Measurements from ENCODE around the gene TBX2.

The TBX2 gene

DNA sequence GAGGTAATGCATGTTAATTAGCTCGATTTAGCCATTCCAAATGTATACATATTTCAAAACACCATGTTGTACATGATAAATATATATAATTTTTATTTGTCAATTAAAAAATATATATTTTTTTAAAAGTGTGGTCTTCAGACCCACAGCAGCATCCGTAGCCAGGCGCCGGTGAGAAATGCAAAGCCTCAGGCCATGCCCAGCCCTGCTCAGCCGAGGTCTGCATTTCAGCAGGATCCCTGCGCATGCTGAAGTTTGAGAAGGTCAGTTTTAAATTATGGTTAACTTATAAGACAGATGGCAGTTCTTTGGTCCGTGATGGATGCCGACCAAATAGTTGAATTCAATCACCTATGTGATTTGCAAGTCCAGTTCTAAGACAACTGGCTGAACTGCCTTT lies 28.0 kb upstream of the TBX2 start:
- no peak overlapping the region for H3K27ac ChIP-seq (ENCODE audit: low read depth, low read length)
- no peaks in the 10 kb centered on the region for H3K36me3 ChIP-seq (ENCODE audit: insufficient read depth, low read length)
- H3K27me3 ChIP-seq (ENCODE audit: control insufficient read depth in 1 of 2, insufficient read depth in 2 of 2, low read length in 2 of 2): no peaks in the 10 kb centered on the region
- no peaks in the 10 kb centered on the region for H3K4me1 ChIP-seq (ENCODE audit: insufficient read depth, low read length)
- H3K4me3 ChIP-seq (ENCODE audit: low read depth in 1 of 2, low read length in 2 of 2): no peak overlapping the region
- H3K9me3 ChIP-seq (ENCODE audit: low read length): no peaks in the 10 kb centered on the region
- H3K9ac ChIP-seq (ENCODE audit: low read length): no peak overlapping the region

DNA sequence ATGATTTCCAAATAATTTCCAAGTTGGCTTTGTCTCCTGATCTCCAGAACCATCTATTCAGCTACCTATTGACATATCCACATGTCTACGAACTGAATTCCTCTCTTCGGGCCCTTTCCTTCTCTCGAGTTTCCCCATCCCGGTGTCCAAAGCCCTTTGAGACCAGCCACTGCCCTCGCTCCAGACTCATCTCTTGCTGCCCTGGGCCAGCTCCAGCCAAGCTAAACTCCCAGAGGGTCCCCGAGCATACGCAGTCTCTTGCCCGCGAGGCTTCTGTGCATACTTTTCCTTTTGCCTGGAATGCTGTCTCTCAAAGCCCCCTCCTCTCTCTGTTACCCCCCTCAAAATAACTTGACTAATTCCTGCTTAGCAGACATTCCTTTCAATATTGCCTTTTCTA lies 27.2 kb upstream of the TBX2 start:
- no peaks in the 10 kb centered on the region for H3K9me3 ChIP-seq (ENCODE audit: low read length)
- no peak overlapping the region for H3K9ac ChIP-seq (ENCODE audit: low read length)
- no peaks in the 10 kb centered on the region for H3K27me3 ChIP-seq (ENCODE audit: control insufficient read depth in 1 of 2, insufficient read depth in 2 of 2, low read length in 2 of 2)
- no peaks in the 10 kb centered on the region for H3K4me1 ChIP-seq (ENCODE audit: insufficient read depth, low read length)
- no peak overlapping the region for H3K4me3 ChIP-seq (ENCODE audit: low read depth in 1 of 2, low read length in 2 of 2)
- no peaks in the 10 kb centered on the region for H3K36me3 ChIP-seq (ENCODE audit: insufficient read depth, low read length)
- no peak overlapping the region for H3K27ac ChIP-seq (ENCODE audit: low read depth, low read length)

DNA sequence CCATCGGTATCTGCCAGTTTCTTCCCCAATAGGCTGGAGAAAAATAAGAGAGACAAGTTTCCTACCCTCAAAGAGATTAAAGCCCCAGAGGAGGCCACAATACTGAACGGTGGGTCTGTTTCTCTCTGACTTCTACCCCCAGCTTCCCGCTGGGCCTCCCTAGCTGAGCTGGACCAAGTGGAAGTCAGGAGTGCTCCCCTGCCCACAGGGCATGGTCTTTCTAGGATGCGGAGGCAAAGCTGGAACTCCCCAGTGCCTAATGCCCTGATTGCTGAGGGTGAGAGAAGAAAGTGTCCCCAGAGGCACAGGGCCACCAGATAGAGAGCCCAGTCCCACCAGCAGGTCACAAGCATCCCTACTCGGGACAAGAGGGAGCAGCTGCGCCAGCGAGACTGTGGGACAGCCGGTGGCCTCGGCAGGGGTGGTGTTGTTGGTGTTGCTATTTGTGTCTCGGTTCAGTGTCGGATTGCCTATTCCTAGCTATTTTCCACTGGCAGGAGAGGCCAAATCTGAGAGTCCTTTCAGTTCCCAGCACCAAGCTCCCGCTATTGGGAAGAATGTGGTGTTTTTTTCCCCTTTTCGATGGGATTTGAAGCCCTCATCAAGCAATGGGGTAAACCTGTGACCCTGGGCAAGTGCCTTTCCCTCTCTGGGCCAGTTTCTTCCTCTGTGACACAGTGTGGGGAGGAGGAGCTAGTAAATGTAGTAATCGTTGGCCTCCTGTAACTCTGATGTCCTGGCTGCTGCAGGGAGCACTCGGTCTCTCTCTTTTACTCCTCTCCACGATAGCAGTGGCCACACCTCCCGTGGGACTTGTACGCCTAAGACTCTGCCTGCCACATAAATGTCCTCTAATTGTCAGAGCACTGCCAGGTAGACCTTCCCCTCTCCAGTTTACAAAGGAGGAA lies 22.5 kb upstream of the TBX2 start:
- Histone ChIP-seq H3K9ac (ENCODE audit: low read length) (no peak overlapping the region), H3K4me1 (ENCODE audit: insufficient read depth, low read length) (no peaks in the 10 kb centered on the region)

DNA sequence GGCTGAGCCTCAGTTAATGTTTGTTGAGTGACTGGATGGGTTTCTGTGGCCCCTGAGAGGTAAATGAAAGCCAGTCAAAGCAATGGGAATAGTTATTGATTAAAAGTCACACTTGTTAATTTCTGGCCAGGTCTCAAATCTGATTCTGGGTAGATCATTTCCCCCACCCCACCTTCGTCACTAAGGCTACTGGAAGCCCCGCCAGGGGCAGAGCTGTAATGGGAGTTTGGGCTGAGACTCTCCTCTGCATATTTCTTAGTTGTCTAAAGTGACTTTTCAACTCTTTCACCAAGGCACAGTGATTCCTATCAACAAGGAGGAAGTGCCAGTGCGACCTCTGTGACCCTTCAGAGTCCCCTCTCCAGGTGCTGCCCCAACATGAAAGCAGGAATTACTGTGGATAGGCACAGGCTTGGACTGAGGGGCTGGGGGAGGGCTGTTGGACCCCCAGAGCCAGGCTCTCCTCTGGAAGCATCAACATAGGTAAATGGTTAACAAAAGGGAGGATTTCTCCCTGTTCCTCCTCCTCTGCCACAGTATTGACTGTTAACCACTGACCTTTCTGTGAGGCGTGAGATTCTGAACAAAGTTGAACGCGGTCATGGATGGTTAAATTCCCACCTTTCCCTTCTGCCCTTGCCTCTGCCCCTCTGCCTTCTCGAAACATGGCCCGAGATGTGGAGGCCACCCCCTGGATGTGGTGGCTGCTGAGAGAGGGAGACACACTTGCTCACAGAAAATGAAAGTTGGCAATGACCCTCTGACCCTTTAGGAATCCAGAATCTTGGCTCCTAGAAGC lies 20.8 kb upstream of the TBX2 start:
- Histone ChIP-seq H3K4me3 (ENCODE audit: low read depth in 1 of 2, low read length in 2 of 2) (no peak overlapping the region), H3K9ac (ENCODE audit: low read length) (no peak overlapping the region), H3K27me3 (ENCODE audit: control insufficient read depth in 1 of 2, insufficient read depth in 2 of 2, low read length in 2 of 2) (no peaks in the 10 kb centered on the region), H3K36me3 (ENCODE audit: insufficient read depth, low read length) (no peaks in the 10 kb centered on the region), H3K27ac (ENCODE audit: low read depth, low read length) (no peak overlapping the region), H3K4me1 (ENCODE audit: insufficient read depth, low read length) (no peaks in the 10 kb centered on the region), H3K9me3 (ENCODE audit: low read length) (no peaks in the 10 kb centered on the region)

More for the DNA sequence above, 22.5 kb upstream of the TBX2 start:
- no peaks in the 10 kb centered on the region for H3K27me3 ChIP-seq (ENCODE audit: control insufficient read depth in 1 of 2, insufficient read depth in 2 of 2, low read length in 2 of 2)
- no peak overlapping the region for H3K4me3 ChIP-seq (ENCODE audit: low read depth in 1 of 2, low read length in 2 of 2)
- no peak overlapping the region for H3K27ac ChIP-seq (ENCODE audit: low read depth, low read length)
- no peaks in the 10 kb centered on the region for H3K36me3 ChIP-seq (ENCODE audit: insufficient read depth, low read length)
- H3K9me3 ChIP-seq (ENCODE audit: low read length): no peaks in the 10 kb centered on the region

DNA sequence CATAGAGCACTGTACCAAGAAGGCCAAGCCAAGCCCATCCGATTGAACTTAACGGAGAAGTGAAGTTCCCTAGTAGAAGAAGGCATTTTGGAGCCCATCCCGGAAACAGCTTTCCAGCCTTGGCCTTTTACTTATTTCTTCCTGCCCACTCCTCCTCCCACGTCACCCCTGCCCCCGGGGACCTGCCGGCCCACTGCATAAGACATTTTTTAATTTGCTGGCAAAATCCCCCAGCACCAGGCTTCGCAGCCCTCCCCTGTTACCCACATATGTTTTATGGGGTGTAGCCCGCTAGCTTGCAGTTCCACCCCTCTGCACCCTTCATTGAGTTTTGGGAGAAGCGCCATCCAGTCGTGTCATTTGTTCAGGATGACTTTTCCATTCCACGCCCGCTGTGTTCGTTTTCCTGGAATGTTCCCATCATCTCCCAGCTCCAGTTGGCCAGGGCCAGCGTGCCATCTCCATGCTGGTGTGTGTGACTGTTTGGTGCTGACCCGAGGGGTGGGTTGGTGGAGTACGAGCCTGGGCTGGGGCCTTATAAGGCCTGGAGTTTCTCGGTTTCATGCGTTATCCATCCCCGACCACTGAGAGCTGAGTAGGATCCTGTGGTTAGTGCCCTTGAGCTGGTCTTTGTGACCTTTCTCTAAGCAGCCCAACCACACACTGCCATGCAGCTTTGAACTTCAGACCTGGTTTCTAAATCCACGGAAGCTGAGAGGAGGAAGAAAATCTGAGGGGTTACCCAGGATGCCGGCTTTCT lies 20.0 kb upstream of the TBX2 start:
- no peak overlapping the region for H3K27ac ChIP-seq (ENCODE audit: low read depth, low read length)
- H3K9ac ChIP-seq (ENCODE audit: low read length): no peak overlapping the region
- no peaks in the 10 kb centered on the region for H3K36me3 ChIP-seq (ENCODE audit: insufficient read depth, low read length)

DNA sequence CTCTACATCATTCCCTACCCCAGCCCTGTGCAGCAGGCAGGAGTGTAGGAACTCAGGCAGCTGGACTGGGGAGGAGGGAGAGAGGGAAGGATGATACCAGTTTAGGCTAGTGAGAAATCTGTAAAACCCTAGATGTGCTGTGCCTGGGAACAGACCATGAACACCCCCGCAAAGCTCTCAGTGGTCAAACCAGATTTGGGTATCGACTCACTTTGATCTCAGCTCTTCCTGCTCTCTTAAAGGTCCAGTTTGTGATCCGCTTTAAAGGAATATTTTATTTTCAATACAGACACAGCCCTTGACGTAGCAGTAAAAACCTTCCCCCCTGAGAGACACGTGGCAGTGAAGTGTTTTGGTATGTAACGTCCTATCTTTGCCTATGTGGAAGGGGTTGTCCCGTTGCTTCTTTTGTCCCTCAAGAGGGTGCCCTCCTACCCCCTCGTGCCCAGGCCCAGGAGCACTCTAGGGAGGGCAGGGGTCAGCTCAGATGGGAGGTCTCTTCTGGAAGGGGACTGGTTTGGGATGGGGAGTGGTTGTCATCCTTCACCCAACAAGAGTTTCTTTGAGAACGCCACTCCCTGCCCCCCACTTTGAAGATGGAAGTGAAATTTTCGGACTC lies 19.3 kb upstream of the TBX2 start:
- Histone ChIP-seq H3K9me3 (ENCODE audit: low read length) (no peaks in the 10 kb centered on the region), H3K27me3 (ENCODE audit: control insufficient read depth in 1 of 2, insufficient read depth in 2 of 2, low read length in 2 of 2) (no peaks in the 10 kb centered on the region), H3K9ac (ENCODE audit: low read length) (no peak overlapping the region), H3K4me3 (ENCODE audit: low read depth in 1 of 2, low read length in 2 of 2) (no peak overlapping the region), H3K36me3 (ENCODE audit: insufficient read depth, low read length) (no peaks in the 10 kb centered on the region), H3K27ac (ENCODE audit: low read depth, low read length) (no peak overlapping the region), H3K4me1 (ENCODE audit: insufficient read depth, low read length) (no peaks in the 10 kb centered on the region)

More for the DNA sequence above, 20.0 kb upstream of the TBX2 start:
- Histone ChIP-seq H3K27me3 (ENCODE audit: control insufficient read depth in 1 of 2, insufficient read depth in 2 of 2, low read length in 2 of 2) (no peaks in the 10 kb centered on the region), H3K9me3 (ENCODE audit: low read length) (no peaks in the 10 kb centered on the region), H3K4me3 (ENCODE audit: low read depth in 1 of 2, low read length in 2 of 2) (no peak overlapping the region), H3K4me1 (ENCODE audit: insufficient read depth, low read length) (no peaks in the 10 kb centered on the region)

DNA sequence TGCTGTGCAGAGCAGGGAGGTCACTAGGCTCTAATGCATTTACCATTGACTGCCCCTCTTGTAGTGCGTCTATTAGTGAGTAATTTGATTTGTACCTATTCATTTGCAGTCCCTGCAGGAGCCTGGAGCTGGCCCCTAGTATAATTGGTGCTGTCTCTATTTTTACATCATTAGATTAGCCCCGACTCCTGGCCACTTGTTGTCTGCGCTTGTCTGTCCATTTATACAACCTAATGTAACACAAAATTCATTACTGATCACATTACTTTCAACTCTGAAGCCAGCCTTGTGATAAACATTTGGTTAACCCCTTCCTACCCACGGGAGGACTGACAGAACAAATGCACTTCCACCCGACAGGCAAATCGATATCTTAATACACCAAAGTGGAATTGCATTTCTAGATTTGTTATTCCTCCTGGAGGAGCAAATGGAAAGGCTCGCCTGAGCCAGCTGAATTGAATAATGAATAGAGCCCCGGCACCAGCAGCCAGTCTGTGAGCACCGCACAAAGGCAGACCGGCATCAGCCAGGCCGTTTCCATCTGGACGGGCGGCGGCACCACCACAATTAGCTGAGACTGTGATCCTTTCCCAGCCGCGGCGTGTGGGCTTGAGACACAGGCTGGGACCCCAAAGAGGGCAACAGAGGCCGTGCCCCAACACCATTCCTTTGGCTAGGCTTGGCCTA lies 18.7 kb upstream of the TBX2 start:
- no peaks in the 10 kb centered on the region for H3K4me1 ChIP-seq (ENCODE audit: insufficient read depth, low read length)
- no peak overlapping the region for H3K9ac ChIP-seq (ENCODE audit: low read length)
- no peaks in the 10 kb centered on the region for H3K36me3 ChIP-seq (ENCODE audit: insufficient read depth, low read length)
- no peaks in the 10 kb centered on the region for H3K9me3 ChIP-seq (ENCODE audit: low read length)
- H3K27ac ChIP-seq (ENCODE audit: low read depth, low read length): no peak overlapping the region
- no peak overlapping the region for H3K4me3 ChIP-seq (ENCODE audit: low read depth in 1 of 2, low read length in 2 of 2)
- H3K27me3 ChIP-seq (ENCODE audit: control insufficient read depth in 1 of 2, insufficient read depth in 2 of 2, low read length in 2 of 2): no peaks in the 10 kb centered on the region

DNA sequence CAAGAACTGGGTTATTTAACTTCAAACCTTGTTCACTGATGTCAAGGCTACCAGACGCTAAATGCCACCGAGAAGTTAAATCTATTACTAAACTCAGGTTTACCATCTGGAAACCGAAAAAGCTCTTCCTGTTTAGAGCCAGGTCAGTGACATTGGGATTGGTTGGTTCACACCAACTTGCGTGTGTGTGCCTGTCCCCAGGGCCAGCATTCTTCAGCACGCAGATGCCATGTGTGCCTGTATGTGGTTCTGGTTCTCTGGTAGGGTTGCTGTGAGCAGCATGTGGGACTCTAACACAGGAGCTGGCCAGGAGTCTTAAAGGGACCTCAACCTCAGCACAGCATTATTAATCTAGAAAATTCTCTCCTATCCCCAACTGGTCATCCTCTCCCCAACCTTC lies 18.1 kb upstream of the TBX2 start:
- no peak overlapping the region for H3K9ac ChIP-seq (ENCODE audit: low read length)
- H3K4me1 ChIP-seq (ENCODE audit: insufficient read depth, low read length): no peaks in the 10 kb centered on the region
- H3K27ac ChIP-seq (ENCODE audit: low read depth, low read length): no peak overlapping the region
- H3K9me3 ChIP-seq (ENCODE audit: low read length): no peaks in the 10 kb centered on the region
- H3K4me3 ChIP-seq (ENCODE audit: low read depth in 1 of 2, low read length in 2 of 2): no peak overlapping the region
- H3K36me3 ChIP-seq (ENCODE audit: insufficient read depth, low read length): no peaks in the 10 kb centered on the region
- no peaks in the 10 kb centered on the region for H3K27me3 ChIP-seq (ENCODE audit: control insufficient read depth in 1 of 2, insufficient read depth in 2 of 2, low read length in 2 of 2)

DNA sequence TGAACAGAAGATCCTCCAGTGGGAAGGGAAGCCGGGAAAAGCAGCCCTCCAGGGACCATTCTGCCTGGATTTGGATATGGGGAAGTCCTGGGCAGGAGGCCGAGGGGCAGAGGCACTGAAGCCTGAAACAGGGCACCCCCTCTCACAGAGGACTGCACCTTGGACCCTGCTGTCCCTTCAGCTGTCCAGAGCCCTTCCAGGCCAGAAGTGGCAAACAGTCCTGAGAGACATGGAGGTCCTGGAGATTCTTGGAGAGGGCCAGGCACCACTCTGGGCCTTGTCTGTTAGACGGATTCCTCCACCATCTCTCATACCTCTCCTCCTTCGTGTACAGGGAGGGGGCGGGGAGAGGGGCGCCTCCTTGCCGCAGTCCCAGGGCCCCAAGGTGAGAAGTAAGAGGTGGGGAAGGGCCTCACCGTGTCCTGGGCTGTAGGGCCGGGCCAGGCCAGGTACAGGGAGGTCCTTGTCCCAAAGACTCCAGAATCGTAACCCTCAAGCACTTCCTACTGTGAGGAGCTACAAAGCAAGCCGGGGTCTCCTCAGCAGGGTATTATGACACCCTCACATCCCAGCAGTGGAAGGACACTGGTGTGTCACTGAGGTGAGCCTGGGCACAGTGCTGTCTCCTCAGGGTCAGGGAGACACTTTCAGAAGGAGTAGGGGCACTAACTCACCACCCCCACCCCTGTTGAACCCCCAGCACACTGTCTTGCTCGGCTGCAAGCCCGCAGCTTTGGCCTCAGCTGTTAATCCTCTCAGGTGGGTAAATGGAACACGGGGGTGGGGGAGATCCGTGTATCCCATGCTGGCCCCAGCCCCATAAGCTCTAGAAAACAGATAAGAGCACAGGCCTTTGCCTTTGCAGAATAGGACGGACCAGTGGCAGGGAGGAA lies 16.6 kb upstream of the TBX2 start:
- no peaks in the 10 kb centered on the region for H3K4me1 ChIP-seq (ENCODE audit: insufficient read depth, low read length)
- no peaks in the 10 kb centered on the region for H3K9me3 ChIP-seq (ENCODE audit: low read length)
- H3K4me3 ChIP-seq (ENCODE audit: low read depth in 1 of 2, low read length in 2 of 2): no peak overlapping the region
- H3K27me3 ChIP-seq (ENCODE audit: control insufficient read depth in 1 of 2, insufficient read depth in 2 of 2, low read length in 2 of 2): no peaks in the 10 kb centered on the region
- H3K27ac ChIP-seq (ENCODE audit: low read depth, low read length): no peak overlapping the region
- H3K36me3 ChIP-seq (ENCODE audit: insufficient read depth, low read length): no peaks in the 10 kb centered on the region
- H3K9ac ChIP-seq (ENCODE audit: low read length): no peak overlapping the region

DNA sequence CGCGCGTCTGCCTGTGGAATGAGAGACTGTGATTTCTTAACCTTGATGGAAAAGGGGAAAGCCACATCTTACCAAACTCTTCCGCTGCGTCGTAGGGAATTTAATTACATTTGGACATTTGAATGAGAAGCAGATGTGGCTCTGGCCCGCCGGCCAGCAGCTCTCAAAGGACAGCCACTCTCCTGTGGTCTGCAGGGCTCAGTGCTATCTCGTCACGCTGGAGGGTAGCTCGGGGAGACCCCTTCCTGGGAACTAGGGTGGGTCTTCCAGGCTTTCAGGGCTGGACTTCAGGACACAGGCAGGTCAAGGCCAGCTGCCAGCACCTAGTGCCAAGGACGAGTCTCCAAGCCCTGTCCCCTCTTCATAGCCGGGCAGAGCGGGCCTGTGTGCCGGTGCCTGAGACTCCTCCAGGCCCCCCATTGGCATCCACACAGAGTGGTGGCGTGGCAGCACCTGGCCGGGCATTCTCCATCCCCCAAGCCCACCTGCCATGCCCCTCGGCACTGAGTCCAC lies 15.9 kb upstream of the TBX2 start:
- Histone ChIP-seq H3K4me1 (ENCODE audit: insufficient read depth, low read length) (no peaks in the 10 kb centered on the region), H3K27ac (ENCODE audit: low read depth, low read length) (no peak overlapping the region), H3K4me3 (ENCODE audit: low read depth in 1 of 2, low read length in 2 of 2) (no peak overlapping the region)

More for the DNA sequence above, 15.9 kb upstream of the TBX2 start:
- H3K36me3 ChIP-seq (ENCODE audit: insufficient read depth, low read length): no peaks in the 10 kb centered on the region
- no peaks in the 10 kb centered on the region for H3K9me3 ChIP-seq (ENCODE audit: low read length)
- no peaks in the 10 kb centered on the region for H3K27me3 ChIP-seq (ENCODE audit: control insufficient read depth in 1 of 2, insufficient read depth in 2 of 2, low read length in 2 of 2)
- no peak overlapping the region for H3K9ac ChIP-seq (ENCODE audit: low read length)

Data from muscle layer of colon (tissue), 2 donors.